Spleen (tissue), 11 donors: Measurements from ENCODE around the gene NFKBIZ. TPM values are rescaled to one million over a fixed set of nuclear protein-coding genes. Genes with fewer than 3 reads are reported as not detected.

Experiments used
- DNase-seq: peaks from one replicate; pipeline ENCODE4 v3.0.0-alpha.2; 2020
- H3K27ac ChIP-seq, 8 donors: fragments of 200-600 bp; sonication (generic) in 7 of 8; 1 replicate in 4 of 8; 2 replicates in 4 of 8; pipeline versions ENCODE4 v1.5.0 to v1.8.0; 2016 to 2021; ENCODE audit warnings: inconsistent platforms in 4 of 8, mild to moderate bottlenecking in 4 of 8, moderate library complexity in 1 of 8
- H3K27me3 ChIP-seq, 7 donors: fragments of 200-600 bp; sonication (generic) in 6 of 7; replicated peaks in 1 of 7; 1 replicate in 4 of 7; 2 replicates in 3 of 7; pipeline versions ENCODE4 v1.5.0 to v1.8.0; 2016 to 2021; ENCODE audit warnings: inconsistent platforms in 3 of 7, mild to moderate bottlenecking in 1 of 7
- H3K36me3 ChIP-seq, 6 donors: fragments of 200-600 bp; sonication (generic) in 5 of 6; 1 replicate in 4 of 6; 2 replicates in 2 of 6; pipeline versions ENCODE4 v1.5.0 to v1.8.0; 2016 to 2021; ENCODE audit warnings: inconsistent platforms in 2 of 6
- H3K4me1 ChIP-seq, 6 donors: fragments of 200-600 bp; sonication (generic) in 5 of 6; 1 replicate in 3 of 6; 2 replicates in 3 of 6; pipeline versions ENCODE4 v1.5.0 to v1.8.0; 2016 to 2021; ENCODE audit warnings: inconsistent platforms in 3 of 6
- H3K4me3 ChIP-seq, 8 donors: fragments of 200-600 bp; sonication (generic) in 7 of 8; 1 replicate in 4 of 8; 2 replicates in 4 of 8; pipeline versions ENCODE4 v1.5.0 to v1.8.0; 2016 to 2021; ENCODE audit warnings: inconsistent platforms in 4 of 8, mild to moderate bottlenecking in 4 of 8, moderate library complexity in 2 of 8
- H3K9me3 ChIP-seq, 8 donors: fragments of 200-600 bp; sonication (generic) in 7 of 8; 1 replicate in 4 of 8; 2 replicates in 4 of 8; pipeline versions ENCODE4 v1.5.0 to v1.8.0; 2016 to 2021; ENCODE audit warnings: inconsistent platforms in 4 of 8
- POLR2A ChIP-seq, 3 donors: fragments of 450-650 bp; IDR thresholded peaks; one replicate each; pipeline ENCODE4 v1.5.1; 2017; ENCODE audit warnings: antibody characterized with exemption in 3 of 3, mild to moderate bottlenecking in 1 of 3
- POLR2AphosphoS5 ChIP-seq, 3 donors: sonication (generic); formaldehyde crosslinking; IDR thresholded peaks; one replicate each; pipeline ENCODE4 v1.5.1; 2017; ENCODE audit warnings: antibody characterized with exemption in 3 of 3
- WGBS, 5 donors: extraction: QIAGEN DNeasy Blood & Tissue Kit in 3 of 5; methylation state at CpG; one replicate each; pipeline versions ENCODE4 v1.1.5 to v1.1.7; 2013 to 2018; 5-methylcytosine and 5-hydroxymethylcytosine counted together
- intact Hi-C: fragments of 100-400 bp; cut with DNase I; formaldehyde crosslinking; loops from one replicate; pipeline ENCODE4 v1.15.0; 2023; ENCODE audit warnings: low total_unique reads
- polyA plus RNA-seq, 3 donors: library from polyadenylated mRNA; stranded (reverse); fragments of 200-250 nt; gene quantifications; one replicate each; pipeline ENCODE4 v1.2.1, GENCODE V29; 2013
- total RNA-seq, 7 donors: library from RNA; depleted of rRNA in 3 of 7; stranded (reverse); fragments of >200 nt in 3 of 7; fragmentation: NEBNext Ultra II Directional in 4 of 7; extraction: Animal tissue kit (Norgen Biotek cat#: 25700) in 4 of 7; gene quantifications; one replicate each; pipeline versions ENCODE4 v1.1.0 to v1.2.1, GENCODE V29; 2016 to 2021
- TF ChIP-seq, protein P1 (sequence below), 11 experiments: fragments of 200-600 bp in 7 of 11; fragments of 450-650 bp in 4 of 11; sonication (generic) in 4 of 11; IDR thresholded peaks in 8 of 11; conservative IDR thresholded peaks in 3 of 11; 1 replicate in 7 of 11; 2 replicates in 4 of 11; pipeline versions ENCODE4 v1.4.0 to v1.8.0; 2016 to 2021; ENCODE audit warnings: antibody characterized with exemption in 11 of 11, inconsistent platforms in 4 of 11, mild to moderate bottlenecking in 1 of 11
- donor health status: healthy with polysubstance abuse.
- donor health status: DM: no; HTN: no; CAD: no; lungs with moderate emphysema.
- donor health status: DM: no; HTN: no; CAD: no.
- donor health status: Bipolar disorder and iron deficiency.
- donor health status: healthy.
- donor health status: DM: no; HTN: no; CAD: no.
- donor health status: DM: yes; HTN: yes; CAD: no.

Gene NFKBIZ
- total and polyA plus RNA-seq, 10 donors, result 11.6 to 220 (median 90.1) TPM

DNA sequence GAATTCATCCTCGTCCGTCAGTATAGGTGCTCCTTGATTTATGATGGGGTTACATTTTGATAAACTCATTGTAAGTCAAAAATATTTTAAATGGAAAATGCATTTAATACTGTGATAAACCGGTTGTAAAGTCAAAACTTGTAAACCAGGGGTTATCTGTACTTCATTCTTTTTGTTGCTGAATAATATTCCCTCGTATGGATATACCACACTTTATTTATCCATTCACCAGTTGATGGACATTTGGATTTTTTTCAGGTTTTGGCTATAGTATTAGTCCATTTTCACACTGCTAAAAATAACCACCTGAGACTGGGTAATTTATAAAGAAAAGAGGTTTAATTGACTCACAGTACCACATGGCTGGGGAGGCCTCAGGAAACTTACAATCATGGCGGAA, 47.7 kb downstream of the NFKBIZ start:
- 93 to 97% (median 94%) methylated on average over 5 of the region's 5 CpGs for WGBS, 5 donors
- no peaks in the 10 kb centered on the region for H3K36me3 ChIP-seq
- peaks cover 0 to 13% (median 0%) of the 10 kb centered on the region in 8 donors for H3K9me3 ChIP-seq
- H3K4me3 ChIP-seq, result no peak overlapping the region
- intact Hi-C loops, result no loop called here
- no peak for DNase-seq
- TF ChIP-seq POLR2A (IDR thresholded peaks at IDR 0.05), result no peak
- TF ChIP-seq POLR2AphosphoS5 (IDR thresholded peaks at IDR 0.05), result no peak
- TF ChIP-seq, protein P1, sequence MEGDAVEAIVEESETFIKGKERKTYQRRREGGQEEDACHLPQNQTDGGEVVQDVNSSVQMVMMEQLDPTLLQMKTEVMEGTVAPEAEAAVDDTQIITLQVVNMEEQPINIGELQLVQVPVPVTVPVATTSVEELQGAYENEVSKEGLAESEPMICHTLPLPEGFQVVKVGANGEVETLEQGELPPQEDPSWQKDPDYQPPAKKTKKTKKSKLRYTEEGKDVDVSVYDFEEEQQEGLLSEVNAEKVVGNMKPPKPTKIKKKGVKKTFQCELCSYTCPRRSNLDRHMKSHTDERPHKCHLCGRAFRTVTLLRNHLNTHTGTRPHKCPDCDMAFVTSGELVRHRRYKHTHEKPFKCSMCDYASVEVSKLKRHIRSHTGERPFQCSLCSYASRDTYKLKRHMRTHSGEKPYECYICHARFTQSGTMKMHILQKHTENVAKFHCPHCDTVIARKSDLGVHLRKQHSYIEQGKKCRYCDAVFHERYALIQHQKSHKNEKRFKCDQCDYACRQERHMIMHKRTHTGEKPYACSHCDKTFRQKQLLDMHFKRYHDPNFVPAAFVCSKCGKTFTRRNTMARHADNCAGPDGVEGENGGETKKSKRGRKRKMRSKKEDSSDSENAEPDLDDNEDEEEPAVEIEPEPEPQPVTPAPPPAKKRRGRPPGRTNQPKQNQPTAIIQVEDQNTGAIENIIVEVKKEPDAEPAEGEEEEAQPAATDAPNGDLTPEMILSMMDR (IDR thresholded peaks at IDR 0.05 in 8 of 11, conservative IDR thresholded peaks at IDR 0.05 in 3 of 11), result no peak
- H3K27ac ChIP-seq, result no peak overlapping the region
- H3K27me3 ChIP-seq, result no peaks in the 10 kb centered on the region
- peaks cover 0 to 28% (median 11%) of the 10 kb centered on the region in 6 donors for H3K4me1 ChIP-seq

DNA sequence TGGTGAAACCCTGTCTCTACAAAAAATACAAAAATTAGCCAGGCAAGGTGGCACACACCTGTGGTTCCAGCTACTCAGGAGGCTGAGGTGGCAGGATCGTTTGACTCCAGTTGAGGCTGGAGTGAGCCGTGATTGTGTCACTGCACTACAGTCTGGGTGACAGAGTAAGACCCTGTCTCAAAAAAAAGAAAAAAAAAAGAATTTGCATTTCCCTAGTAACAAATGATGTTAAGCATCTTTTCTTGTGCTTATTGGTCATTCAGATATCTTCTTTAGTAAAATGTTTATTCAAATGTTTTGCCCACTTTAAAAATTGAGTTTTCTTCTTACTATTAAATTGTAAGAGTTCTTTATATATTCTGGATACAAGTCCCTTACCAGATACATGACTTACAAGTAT, 48.7 kb downstream of the NFKBIZ start:
- Histone ChIP-seq H3K4me1 (peaks cover 0 to 35% (median 16%) of the 10 kb centered on the region in 6 donors), H3K27me3 (no peaks in the 10 kb centered on the region), H3K4me3 (no peak overlapping the region), H3K36me3 (no peaks in the 10 kb centered on the region), H3K27ac (peak overlapping the region in 6 of 8 donors; percentile 24 to 76 (median 59)), H3K9me3 (peaks cover 0 to 13% (median 0%) of the 10 kb centered on the region in 8 donors)
- intact Hi-C loops, result no loop called here
- 81 to 95% (median 87%) methylated on average over 2 of the region's 2 CpGs for WGBS, 5 donors
- no peak for DNase-seq
- TF ChIP-seq POLR2AphosphoS5 (IDR thresholded peaks at IDR 0.05) (no peak), POLR2A (IDR thresholded peaks at IDR 0.05) (no peak)
- TF ChIP-seq, protein P1 (IDR thresholded peaks at IDR 0.05 in 8 of 11, conservative IDR thresholded peaks at IDR 0.05 in 3 of 11), result no peak

DNA sequence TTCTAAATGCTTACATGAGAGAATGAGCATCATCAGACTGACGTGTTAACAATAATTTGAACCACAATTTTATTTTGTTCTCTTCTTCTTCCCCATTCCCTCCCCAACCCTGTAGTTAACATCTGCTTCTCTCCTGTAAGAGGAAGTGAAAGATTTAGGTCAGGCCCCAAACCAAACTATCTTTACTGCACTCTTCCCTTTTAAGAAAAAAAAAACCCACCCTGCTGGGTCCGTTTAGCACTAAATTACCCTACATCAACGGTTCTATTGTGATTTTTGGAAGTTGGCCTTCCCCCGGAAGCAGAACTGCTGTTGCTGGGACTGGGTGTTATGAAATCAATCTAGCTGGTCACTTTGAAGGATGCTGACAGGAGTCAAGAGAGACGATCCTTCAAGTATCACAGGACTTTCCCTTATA, 49.4 kb downstream of the NFKBIZ start:
- peaks cover 0 to 12% (median 0%) of the 10 kb centered on the region in 8 donors for H3K9me3 ChIP-seq
- TF ChIP-seq, protein P1 (IDR thresholded peaks at IDR 0.05 in 8 of 11, conservative IDR thresholded peaks at IDR 0.05 in 3 of 11), result no peak
- TF ChIP-seq POLR2AphosphoS5 (IDR thresholded peaks at IDR 0.05) (no peak), POLR2A (IDR thresholded peaks at IDR 0.05) (no peak)
- no peak overlapping the region for H3K4me3 ChIP-seq
- no peaks in the 10 kb centered on the region for H3K27me3 ChIP-seq
- peak overlapping the region in 7 of 8 donors; percentile 24 to 82 (median 70) for H3K27ac ChIP-seq
- peaks cover 0 to 35% (median 16%) of the 10 kb centered on the region in 6 donors for H3K4me1 ChIP-seq
- DNase-seq, result no peak
- H3K36me3 ChIP-seq, result no peaks in the 10 kb centered on the region
- intact Hi-C loops, result no loop called here
- WGBS, 5 donors, result 23 to 28% (median 24%) methylated on average over 5 of the region's 5 CpGs

DNA sequence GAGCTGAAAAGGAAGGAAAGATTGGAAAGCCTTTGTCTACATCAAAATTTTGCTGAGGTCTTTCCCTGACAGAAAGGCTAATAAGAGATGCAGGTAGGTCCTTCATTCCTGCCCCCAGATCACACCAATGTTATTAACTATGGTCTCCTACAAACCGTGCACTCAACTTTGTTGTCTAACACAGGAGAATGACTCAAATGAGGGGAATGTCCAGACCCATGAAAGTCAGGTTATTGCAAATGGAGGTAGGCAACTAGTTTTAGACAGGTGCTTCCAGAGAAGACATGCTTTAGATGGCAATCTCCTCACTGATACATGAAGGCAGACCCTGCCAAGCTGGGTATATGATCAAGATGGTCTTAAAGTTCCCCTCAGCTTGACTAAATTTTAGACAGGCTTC, 51.0 kb downstream of the NFKBIZ start:
- H3K36me3 ChIP-seq, result no peaks in the 10 kb centered on the region
- no peak for TF ChIP-seq POLR2AphosphoS5 (IDR thresholded peaks at IDR 0.05)
- TF ChIP-seq, protein P1 (IDR thresholded peaks at IDR 0.05 in 8 of 11, conservative IDR thresholded peaks at IDR 0.05 in 3 of 11), result no peak
- TF ChIP-seq POLR2A (IDR thresholded peaks at IDR 0.05), result no peak
- H3K4me1 ChIP-seq, result peaks cover 0 to 35% (median 16%) of the 10 kb centered on the region in 6 donors
- 83 to 100% (median 91%) methylated on average over 1 of the region's 1 CpG for WGBS, 5 donors
- H3K27me3 ChIP-seq, result no peaks in the 10 kb centered on the region
- no peak for DNase-seq
- peak overlapping the region in 2 of 8 donors; percentile 76 to 82 for H3K27ac ChIP-seq
- intact Hi-C loops, result no loop called here
- peaks cover 0 to 6% (median 0%) of the 10 kb centered on the region in 8 donors for H3K9me3 ChIP-seq
- H3K4me3 ChIP-seq, result no peak overlapping the region
